Natural killer cell treated with Interleukin-12 subunit alpha and Interleukin-12 subunit beta and Interleukin-15 and Interleukin-18, amount 100 ng/mL, for 72 hours (primary cell): ENCODE data around the gene P2RX3. TPM values are rescaled to one million over a fixed set of nuclear protein-coding genes. Genes with fewer than 3 reads are reported as not detected.

Experiments
- ATAC-seq, 2 donors: fragments of 150-1000 bp; cut with Tn5 transposase in 1 of 2; sonication (Bioruptor Pico), chemical (Tn5 transposase) in 1 of 2; 2 replicates each; pipeline ENCODE4 v1.10.0; 2021
- DNase-seq: peaks from one replicate; pipeline ENCODE4 v3.0.0; 2022; ENCODE audit warnings: low spot score
- H3K27ac Mint-ChIP-seq, 2 donors: 1 replicate in 1 of 2; 2 replicates in 1 of 2; pipeline ENCODE4 v1.8.0; 2022; ENCODE audit warnings: mixed read lengths in 2 of 2, mild to moderate bottlenecking in 1 of 2, moderate library complexity in 1 of 2
- H3K27me3 Mint-ChIP-seq, 2 donors: 1 replicate in 1 of 2; 2 replicates in 1 of 2; pipeline ENCODE4 v1.8.0; 2022; ENCODE audit warnings: mixed read lengths in 2 of 2
- H3K36me3 Mint-ChIP-seq: one replicate; pipeline ENCODE4 v1.8.0; 2022; ENCODE audit warnings: mixed read lengths
- H3K4me1 Mint-ChIP-seq, 2 donors: 1 replicate in 1 of 2; 2 replicates in 1 of 2; pipeline ENCODE4 v1.8.0; 2022; ENCODE audit warnings: low read depth in 2 of 2, mixed read lengths in 2 of 2, mild to moderate bottlenecking in 1 of 2
- H3K4me3 Mint-ChIP-seq: one replicate; pipeline ENCODE4 v1.8.0; 2022; ENCODE audit warnings: mixed read lengths
- H3K9me3 Mint-ChIP-seq: 2 replicates; pipeline ENCODE4 v1.8.0; 2022; ENCODE audit warnings: mixed read lengths
- total RNA-seq, 2 donors: library from RNA; stranded (reverse); gene quantifications; one replicate each; pipeline ENCODE4 v1.2.3, GENCODE V29; 2022

Gene P2RX3
- total RNA-seq, 2 donors from 2014 or later: not detected

GRCh38 chr11:57314221-57314973 lies 23.8 kb upstream of the P2RX3 start:
- Mint-ChIP-seq H3K27me3 (no peaks in the 10 kb centered on the region), H3K9me3 (no peaks in the 10 kb centered on the region), H3K36me3 (no peaks in the 10 kb centered on the region), H3K4me1 (peaks cover 0 to 7% of the 10 kb centered on the region in 2 donors), H3K27ac (no peak overlapping the region), H3K4me3 (no peak overlapping the region)
- ATAC-seq (no peak), DNase-seq (no peak)

- Mint-ChIP-seq H3K4me1 (peaks cover 0 to 7% of the 10 kb centered on the region in 2 donors), H3K27ac (no peak overlapping the region), H3K9me3 (no peaks in the 10 kb centered on the region), H3K27me3 (no peaks in the 10 kb centered on the region), H3K36me3 (no peaks in the 10 kb centered on the region), H3K4me3 (no peak overlapping the region)
- ATAC-seq: no peak
- DNase-seq: no peak
These were observed 22.7 kb upstream of the P2RX3 start for GRCh38 chr11:57315491-57315890.

GRCh38 chr11:57316017-57316416 lies 22.1 kb upstream of the P2RX3 start:
- Mint-ChIP-seq H3K27me3 (no peaks in the 10 kb centered on the region), H3K27ac (no peak overlapping the region), H3K4me3 (no peak overlapping the region), H3K9me3 (no peaks in the 10 kb centered on the region), H3K4me1 (peaks cover 0 to 3% of the 10 kb centered on the region in 2 donors), H3K36me3 (no peaks in the 10 kb centered on the region)
- DNase-seq (no peak), ATAC-seq (no peak)

GRCh38 chr11:57318178-57318577 lies 20.0 kb upstream of the P2RX3 start:
- H3K36me3 Mint-ChIP-seq: no peaks in the 10 kb centered on the region
- no peaks in the 10 kb centered on the region for H3K27me3 Mint-ChIP-seq
- no peak overlapping the region for H3K27ac Mint-ChIP-seq
- H3K9me3 Mint-ChIP-seq: no peaks in the 10 kb centered on the region
- DNase-seq (no peak), ATAC-seq (no peak)
- no peak overlapping the region for H3K4me3 Mint-ChIP-seq
- H3K4me1 Mint-ChIP-seq: peaks cover 0 to 3% of the 10 kb centered on the region in 2 donors

GRCh38 chr11:57320067-57320718 lies 18.0 kb upstream of the P2RX3 start:
- Mint-ChIP-seq H3K27me3 (no peaks in the 10 kb centered on the region), H3K4me3 (no peak overlapping the region), H3K36me3 (no peaks in the 10 kb centered on the region), H3K27ac (no peak overlapping the region), H3K4me1 (peaks cover 1 to 10% of the 10 kb centered on the region in 2 donors), H3K9me3 (no peaks in the 10 kb centered on the region)
- DNase-seq (no peak), ATAC-seq (no peak)

- no peak for DNase-seq
- ATAC-seq: no peak
- Mint-ChIP-seq H3K36me3 (no peaks in the 10 kb centered on the region), H3K9me3 (no peaks in the 10 kb centered on the region), H3K27me3 (no peaks in the 10 kb centered on the region), H3K4me3 (no peak overlapping the region), H3K4me1 (peaks cover 8 to 17% of the 10 kb centered on the region in 2 donors), H3K27ac (no peak overlapping the region)
These were observed 17.3 kb upstream of the P2RX3 start for GRCh38 chr11:57320719-57321387.

- H3K4me1 Mint-ChIP-seq: peaks cover 15 to 23% of the 10 kb centered on the region in 2 donors
- ATAC-seq: no peak
- no peak for DNase-seq
- no peak overlapping the region for H3K27ac Mint-ChIP-seq
- peaks cover 3% of the 10 kb centered on the region for H3K36me3 Mint-ChIP-seq
- H3K27me3 Mint-ChIP-seq: no peaks in the 10 kb centered on the region
- H3K4me3 Mint-ChIP-seq: no peak overlapping the region
- H3K9me3 Mint-ChIP-seq: no peaks in the 10 kb centered on the region
These were observed 16.5 kb upstream of the P2RX3 start for GRCh38 chr11:57321388-57322255.

- H3K9me3 Mint-ChIP-seq: no peaks in the 10 kb centered on the region
- DNase-seq: no peak
- H3K36me3 Mint-ChIP-seq: peaks cover 12% of the 10 kb centered on the region
These were observed 15.6 kb upstream of the P2RX3 start for GRCh38 chr11:57322256-57323166.

GRCh38 chr11:57323167-57323854 lies 14.8 kb upstream of the P2RX3 start:
- Mint-ChIP-seq H3K9me3 (no peaks in the 10 kb centered on the region), H3K4me3 (peak overlapping the region; percentile 89), H3K27ac (peak overlapping the region in 1 of 2 donors; percentile 56), H3K36me3 (peaks cover 15% of the 10 kb centered on the region), H3K27me3 (no peaks in the 10 kb centered on the region), H3K4me1 (peaks cover 26 to 29% of the 10 kb centered on the region in 2 donors)
- no peak for DNase-seq
- ATAC-seq: no peak

More at GRCh38 chr11:57322256-57323166, 15.6 kb upstream of the P2RX3 start:
- Mint-ChIP-seq H3K27ac (peak overlapping the region in 1 of 2 donors; percentile 56), H3K4me1 (peaks cover 23 to 27% of the 10 kb centered on the region in 2 donors), H3K27me3 (no peaks in the 10 kb centered on the region), H3K4me3 (peak overlapping the region; percentile 53)
- ATAC-seq: no peak

GRCh38 chr11:57323855-57324153 lies 14.3 kb upstream of the P2RX3 start:
- DNase-seq (no peak), ATAC-seq (no peak)
- Mint-ChIP-seq H3K4me3 (peak overlapping the region; percentile 89), H3K27ac (peak overlapping the region in 1 of 2 donors; percentile 56), H3K9me3 (no peaks in the 10 kb centered on the region), H3K27me3 (no peaks in the 10 kb centered on the region), H3K36me3 (peaks cover 18% of the 10 kb centered on the region), H3K4me1 (peaks cover 26 to 29% of the 10 kb centered on the region in 2 donors)

GRCh38 chr11:57324154-57324885 lies 13.8 kb upstream of the P2RX3 start:
- DNase-seq: no peak
- ATAC-seq: no peak
- Mint-ChIP-seq H3K36me3 (peaks cover 20% of the 10 kb centered on the region), H3K27ac (peak overlapping the region in 1 of 2 donors; percentile 83), H3K27me3 (no peaks in the 10 kb centered on the region), H3K9me3 (no peaks in the 10 kb centered on the region), H3K4me1 (peaks cover 26 to 29% of the 10 kb centered on the region in 2 donors), H3K4me3 (peak overlapping the region; percentile 89)
